Activated naive CD8-positive, alpha-beta T cell (primary cell): ENCODE data around the gene AJM1.

Source experiments
- H3K27ac Mint-ChIP-seq: one replicate; pipeline ENCODE4 v1.8.0; 2021; ENCODE audit warnings: mixed read lengths
- H3K27me3 Mint-ChIP-seq: one replicate; pipeline ENCODE4 v1.8.0; 2021; ENCODE audit warnings: mixed read lengths
- H3K36me3 Mint-ChIP-seq: one replicate; pipeline ENCODE4 v1.8.0; 2021; ENCODE audit warnings: mixed read lengths
- H3K4me1 Mint-ChIP-seq: one replicate; pipeline ENCODE4 v1.8.0; 2021; ENCODE audit warnings: low read depth, mixed read lengths
- H3K4me3 Mint-ChIP-seq: one replicate; pipeline ENCODE4 v1.8.0; 2021; ENCODE audit warnings: mild to moderate bottlenecking, mixed read lengths
- H3K9me3 Mint-ChIP-seq: one replicate; pipeline ENCODE4 v1.8.0; 2021; ENCODE audit warnings: low read depth, mixed read lengths

The AJM1 gene

DNA sequence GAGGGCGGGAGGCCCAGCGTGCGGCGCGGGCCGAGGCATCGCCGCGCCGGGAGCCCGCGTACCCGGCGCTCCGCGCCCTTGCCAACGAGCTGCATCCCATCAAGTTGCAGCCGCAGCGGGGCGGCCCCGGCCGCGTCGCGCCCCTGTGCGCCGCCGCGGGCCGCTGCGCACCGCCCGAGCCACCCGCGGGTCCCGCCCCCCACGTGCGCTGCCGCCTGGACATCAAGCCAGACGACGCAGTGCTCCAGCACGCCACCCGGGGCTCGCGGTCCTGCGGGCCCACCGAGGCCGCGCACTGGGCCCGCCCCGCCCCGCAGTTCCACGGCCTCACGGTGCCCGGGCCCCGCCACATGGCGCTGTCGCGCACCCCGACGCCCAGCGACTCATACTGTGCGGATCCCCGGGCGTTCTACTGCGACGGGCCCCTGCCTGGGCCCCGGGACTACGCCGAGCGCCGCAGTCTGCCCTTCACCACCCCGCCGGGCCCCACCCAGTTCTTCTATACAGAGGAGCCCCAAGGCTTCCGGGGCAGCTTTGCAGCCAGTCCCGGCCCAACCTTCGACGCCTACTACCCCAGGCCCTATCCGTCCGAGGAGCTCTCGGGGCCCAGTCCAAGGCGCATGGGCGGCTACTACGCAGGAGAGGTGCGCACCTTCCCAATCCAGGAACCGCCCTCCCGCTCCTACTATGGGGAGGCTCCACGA, 2.6 kb downstream of the AJM1 start:
- H3K4me3 Mint-ChIP-seq, result no peak overlapping the region
- H3K9me3 Mint-ChIP-seq, result no peaks in the 10 kb centered on the region
- H3K27ac Mint-ChIP-seq, result no peak overlapping the region
- H3K36me3 Mint-ChIP-seq, result peaks cover 3% of the 10 kb centered on the region
- peaks cover 14% of the 10 kb centered on the region for H3K4me1 Mint-ChIP-seq
- H3K27me3 Mint-ChIP-seq, result peaks cover 3% of the 10 kb centered on the region

DNA sequence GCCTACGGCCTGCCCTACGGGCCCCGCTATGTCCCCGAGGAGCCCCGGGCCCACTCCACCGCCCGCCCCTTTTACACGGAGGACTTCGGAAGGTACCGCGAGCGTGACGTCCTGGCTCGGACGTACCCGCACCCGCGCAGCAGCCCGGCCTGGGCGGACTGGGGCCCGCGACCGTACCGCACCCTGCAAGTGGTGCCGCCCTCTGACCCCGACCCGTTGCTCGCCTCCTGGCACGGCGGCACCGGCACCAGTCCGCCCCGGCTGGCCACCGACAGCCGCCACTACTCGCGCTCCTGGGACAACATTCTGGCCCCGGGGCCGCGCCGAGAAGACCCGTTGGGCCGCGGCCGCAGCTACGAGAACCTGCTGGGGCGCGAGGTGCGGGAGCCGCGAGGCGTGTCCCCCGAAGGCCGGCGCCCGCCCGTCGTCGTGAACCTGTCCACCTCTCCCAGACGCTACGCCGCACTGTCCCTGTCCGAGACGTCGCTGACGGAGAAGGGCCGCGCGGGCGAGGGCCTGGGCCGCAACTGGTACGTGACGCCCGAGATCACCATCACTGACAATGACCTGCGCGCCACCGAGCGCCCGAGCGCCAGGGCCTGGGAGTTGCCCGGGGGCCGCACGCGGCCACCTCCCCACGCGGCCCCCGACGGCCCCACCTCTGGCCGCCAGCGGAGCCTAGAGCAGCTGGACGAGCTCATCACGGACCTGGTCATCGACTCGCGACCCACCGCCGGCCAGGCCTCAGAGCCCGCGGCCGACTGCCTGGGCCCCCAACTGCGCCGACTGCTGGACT, 3.4 kb downstream of the AJM1 start:
- Mint-ChIP-seq H3K4me1 (peaks cover 13% of the 10 kb centered on the region), H3K9me3 (no peaks in the 10 kb centered on the region), H3K27ac (no peak overlapping the region), H3K36me3 (no peaks in the 10 kb centered on the region), H3K27me3 (peaks cover 3% of the 10 kb centered on the region), H3K4me3 (no peak overlapping the region)

DNA sequence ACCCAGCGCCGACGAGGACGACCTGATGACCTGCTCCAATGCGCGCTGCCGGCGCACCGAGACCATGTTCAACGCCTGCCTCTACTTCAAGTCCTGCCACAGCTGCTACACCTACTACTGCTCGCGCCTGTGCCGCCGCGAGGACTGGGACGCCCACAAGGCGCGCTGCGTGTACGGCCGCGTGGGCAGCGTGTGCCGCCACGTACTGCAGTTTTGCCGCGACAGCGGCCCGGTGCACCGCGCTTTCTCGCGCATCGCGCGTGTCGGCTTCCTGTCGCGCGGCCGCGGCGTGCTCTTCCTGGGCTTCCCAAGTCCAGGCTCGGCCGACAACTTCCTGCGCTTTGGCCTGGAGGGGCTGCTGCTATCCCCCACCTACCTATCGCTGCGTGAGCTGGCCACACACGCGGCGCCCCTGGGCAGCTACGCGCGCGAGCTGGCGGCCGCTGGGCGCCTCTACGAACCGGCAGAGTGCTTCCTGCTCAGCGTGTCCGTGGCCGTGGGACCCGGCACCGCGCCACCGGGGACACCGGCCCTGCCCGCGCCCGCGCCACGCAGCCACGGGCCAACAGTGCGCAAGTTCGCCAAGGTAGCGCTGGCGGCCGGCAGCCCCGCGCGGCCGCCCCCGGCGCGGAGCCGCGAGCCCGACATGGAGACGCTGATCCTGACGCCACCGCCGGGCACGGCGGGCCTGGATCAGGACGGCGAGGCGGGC, 4.3 kb downstream of the AJM1 start:
- Mint-ChIP-seq H3K36me3 (no peaks in the 10 kb centered on the region), H3K4me1 (peaks cover 13% of the 10 kb centered on the region), H3K27me3 (peaks cover 3% of the 10 kb centered on the region), H3K4me3 (peak overlapping the region; percentile 51), H3K9me3 (no peaks in the 10 kb centered on the region), H3K27ac (no peak overlapping the region)

DNA sequence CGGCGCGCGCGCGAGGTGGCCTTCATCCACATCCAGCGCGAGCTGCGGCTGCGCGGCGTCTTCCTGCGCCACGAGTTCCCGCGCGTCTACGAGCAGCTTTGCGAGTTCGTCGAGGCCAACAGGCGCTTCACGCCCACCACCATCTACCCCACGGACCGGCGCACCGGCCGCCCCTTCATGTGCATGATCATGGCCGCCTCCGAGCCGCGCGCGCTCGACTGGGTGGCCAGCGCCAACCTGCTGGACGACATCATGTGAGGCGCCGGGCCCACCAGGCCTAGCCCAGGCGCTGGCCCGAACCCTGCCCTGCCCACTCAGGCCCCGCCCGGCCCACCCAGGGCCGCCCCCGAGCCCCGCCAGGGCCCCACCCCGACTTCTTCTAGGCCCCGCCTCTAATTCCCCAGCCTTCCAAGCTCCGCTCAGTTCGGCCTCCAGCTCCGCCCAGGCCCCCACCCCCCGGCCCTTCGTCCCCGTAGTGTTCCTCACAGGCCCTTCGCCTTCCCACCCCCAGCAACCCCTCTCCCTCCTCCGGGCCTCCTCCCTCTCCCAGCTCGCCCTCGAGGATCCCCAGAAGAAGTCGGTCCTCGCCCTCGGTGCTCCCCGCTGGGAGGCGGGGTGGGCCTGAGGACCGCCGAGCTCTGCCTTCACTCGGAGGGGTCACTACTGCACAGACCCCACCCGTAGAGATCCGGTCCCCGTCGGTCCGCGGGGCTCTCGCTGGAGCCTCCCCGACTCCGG, 5.0 kb downstream of the AJM1 start:
- peaks cover 3% of the 10 kb centered on the region for H3K27me3 Mint-ChIP-seq
- H3K36me3 Mint-ChIP-seq, result no peaks in the 10 kb centered on the region
- no peak overlapping the region for H3K27ac Mint-ChIP-seq
- H3K9me3 Mint-ChIP-seq, result no peaks in the 10 kb centered on the region
- H3K4me1 Mint-ChIP-seq, result peaks cover 11% of the 10 kb centered on the region
- H3K4me3 Mint-ChIP-seq, result peak overlapping the region; percentile 77

DNA sequence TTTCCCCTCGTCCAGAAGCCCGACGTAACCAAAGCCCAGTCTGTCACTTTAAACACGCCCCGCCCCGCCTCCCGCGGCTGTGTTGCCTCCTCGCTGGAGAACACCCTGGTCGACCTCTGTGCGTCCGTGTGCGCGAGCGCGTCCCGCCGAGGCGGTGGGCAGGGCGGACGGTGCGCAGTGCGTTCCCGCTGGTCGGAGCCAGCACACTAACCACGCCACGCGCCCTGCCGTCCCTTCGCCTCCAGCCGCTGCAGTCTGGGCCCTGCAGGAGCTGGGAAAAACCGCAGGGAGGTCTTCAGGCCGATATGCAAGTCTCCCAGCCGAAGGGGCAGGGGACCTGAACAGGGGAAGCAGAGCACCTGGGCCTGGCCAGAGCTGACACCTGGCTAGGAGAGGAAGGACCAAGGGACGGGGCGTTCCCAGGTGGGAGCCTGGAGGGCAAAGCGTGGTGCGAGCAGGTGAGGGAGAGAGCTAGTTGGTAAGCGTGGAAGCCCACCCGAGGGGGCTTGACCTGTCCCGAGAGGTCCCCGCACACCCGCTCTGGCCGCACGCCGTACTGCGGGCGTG, 5.6 kb downstream of the AJM1 start:
- Mint-ChIP-seq H3K9me3 (no peaks in the 10 kb centered on the region), H3K4me1 (peaks cover 9% of the 10 kb centered on the region), H3K36me3 (no peaks in the 10 kb centered on the region), H3K27me3 (peaks cover 3% of the 10 kb centered on the region), H3K4me3 (peak overlapping the region; percentile 77), H3K27ac (no peak overlapping the region)

DNA sequence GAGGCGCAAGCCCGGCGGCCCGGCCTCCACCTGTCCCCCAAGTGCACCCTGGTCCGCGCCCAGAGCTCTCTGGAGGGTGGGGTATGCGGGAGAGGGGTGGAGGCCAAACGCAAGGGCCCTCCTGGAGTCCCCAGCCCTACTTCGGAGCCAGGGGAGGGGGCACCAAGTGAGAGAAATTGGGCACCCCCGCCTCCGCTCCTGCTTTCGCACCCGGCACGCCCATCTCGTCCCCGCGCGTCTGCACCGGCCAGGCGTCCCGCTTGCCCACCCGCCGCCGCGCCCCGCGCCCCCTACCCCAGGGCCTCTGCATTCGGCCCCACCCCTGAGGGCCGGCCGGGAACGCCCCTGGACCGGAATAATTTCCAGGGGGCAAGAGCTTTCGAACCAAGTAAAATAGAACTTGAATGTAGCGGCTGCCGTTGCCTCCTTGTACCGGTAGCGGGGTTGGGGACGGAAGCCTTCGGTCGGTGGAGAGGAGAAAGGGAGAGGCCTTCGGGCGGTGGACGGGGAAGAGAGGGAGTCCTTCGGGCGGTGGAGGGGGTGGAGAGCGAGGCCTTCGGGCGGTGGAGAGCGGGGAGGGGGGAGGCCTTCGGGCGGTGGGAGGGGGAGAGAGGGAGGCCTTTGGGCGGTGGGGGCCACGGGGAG, 6.2 kb downstream of the AJM1 start:
- H3K4me3 Mint-ChIP-seq, result peak overlapping the region; percentile 90
- H3K4me1 Mint-ChIP-seq, result peaks cover 7% of the 10 kb centered on the region
- no peak overlapping the region for H3K27ac Mint-ChIP-seq
- no peaks in the 10 kb centered on the region for H3K9me3 Mint-ChIP-seq
- H3K27me3 Mint-ChIP-seq, result peaks cover 3% of the 10 kb centered on the region
- H3K36me3 Mint-ChIP-seq, result no peaks in the 10 kb centered on the region

DNA sequence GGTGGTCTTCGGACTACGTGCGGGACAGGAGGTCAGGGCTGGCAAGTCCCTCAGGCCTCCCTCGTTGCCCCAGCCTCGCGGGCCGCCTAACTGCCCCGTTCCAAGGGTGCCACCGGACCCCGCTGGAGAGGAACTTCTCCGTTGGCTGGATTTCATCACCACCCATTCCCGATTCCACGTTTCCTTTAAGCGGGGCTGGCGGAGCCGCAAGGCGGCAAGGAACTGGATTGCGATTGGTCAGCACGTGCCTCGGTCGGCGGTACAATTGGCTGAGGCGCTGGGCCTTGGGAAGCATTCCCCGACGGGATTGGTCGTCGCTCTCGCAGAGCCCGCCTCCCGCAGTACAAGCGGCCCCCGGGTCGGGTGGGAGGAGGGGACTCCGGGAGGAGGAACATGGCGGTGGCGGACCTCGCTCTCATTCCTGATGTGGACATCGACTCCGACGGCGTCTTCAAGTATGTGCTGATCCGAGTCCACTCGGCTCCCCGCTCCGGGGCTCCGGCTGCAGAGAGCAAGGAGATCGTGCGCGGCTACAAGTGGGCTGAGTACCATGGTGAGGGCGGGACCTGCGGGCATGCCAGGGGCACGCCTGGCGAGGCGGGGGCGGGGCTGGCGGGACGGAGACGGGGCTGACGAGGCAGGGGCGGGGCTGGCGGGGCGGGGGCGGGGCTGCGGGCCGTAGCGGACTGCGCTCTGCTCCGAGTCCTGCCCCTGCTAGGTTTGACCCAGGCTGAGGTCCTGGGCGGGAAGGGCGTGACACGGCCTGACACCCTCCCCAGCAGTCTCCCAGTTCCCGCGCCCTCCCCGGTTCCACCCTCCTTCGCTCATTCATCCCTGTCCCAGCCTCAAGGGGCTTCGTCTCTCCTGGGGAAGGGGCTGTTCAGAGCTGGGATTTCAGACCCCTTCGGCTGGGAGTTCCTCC, 7.0 kb downstream of the AJM1 start, which contains the start of gene PHPT1:
PHPT1 (plus strand) TSS at position 372 of the 922 bp plus-strand sequence; CDS start at position 394, 22 bp downstream.
- H3K27ac Mint-ChIP-seq, result peak within 1 kb of the TSS; percentile 86
- H3K36me3 Mint-ChIP-seq, result no peaks in the 10 kb centered on the region
- H3K27me3 Mint-ChIP-seq, result peaks cover 3% of the 10 kb centered on the region
- H3K4me1 Mint-ChIP-seq, result peaks cover 5% of the 10 kb centered on the region
- no peaks in the 10 kb centered on the region for H3K9me3 Mint-ChIP-seq
- H3K4me3 Mint-ChIP-seq, result peak within 1 kb of the TSS; percentile 90

DNA sequence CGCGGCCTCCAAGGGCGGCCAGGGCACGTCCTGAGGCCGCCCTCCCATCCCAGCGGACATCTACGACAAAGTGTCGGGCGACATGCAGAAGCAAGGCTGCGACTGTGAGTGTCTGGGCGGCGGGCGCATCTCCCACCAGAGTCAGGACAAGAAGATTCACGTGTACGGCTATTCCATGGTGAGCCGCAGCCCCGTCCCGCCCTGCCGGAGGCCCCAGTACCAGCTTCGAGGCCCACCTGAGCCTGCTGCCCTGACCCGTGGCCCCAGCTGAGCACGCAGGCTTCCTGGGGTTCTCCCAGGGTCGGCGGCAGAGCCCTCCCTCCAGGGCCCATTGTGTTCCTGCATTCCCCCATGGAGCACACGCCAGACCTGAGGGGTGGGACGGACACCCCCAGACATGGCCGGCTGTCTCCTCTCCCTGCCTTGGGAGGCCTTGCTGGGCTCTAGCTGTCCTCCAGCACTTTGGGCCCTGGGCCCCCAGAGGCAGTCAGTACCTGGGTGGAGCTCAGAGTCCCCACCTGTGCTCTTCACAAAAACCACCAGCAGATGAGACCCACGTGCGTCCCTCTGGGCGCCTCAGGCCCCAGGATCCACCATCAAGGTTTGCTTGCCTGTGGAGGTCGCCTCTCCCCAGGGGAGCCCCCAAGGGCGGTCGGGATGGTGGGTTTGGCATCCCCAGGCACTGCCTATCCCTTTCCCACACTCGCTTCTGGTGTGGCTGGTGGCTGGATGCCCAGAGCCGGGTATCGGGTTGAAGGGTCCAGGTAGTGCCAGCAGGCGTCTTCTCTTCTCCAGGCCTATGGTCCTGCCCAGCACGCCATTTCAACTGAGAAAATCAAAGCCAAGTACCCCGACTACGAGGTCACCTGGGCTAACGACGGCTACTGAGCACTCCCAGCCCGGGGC, 7.9 kb downstream of the AJM1 start:
- peaks cover 4% of the 10 kb centered on the region for H3K4me1 Mint-ChIP-seq
- peak overlapping the region; percentile 87 for H3K4me3 Mint-ChIP-seq
- peaks cover 3% of the 10 kb centered on the region for H3K27me3 Mint-ChIP-seq
- peak overlapping the region; percentile 66 for H3K27ac Mint-ChIP-seq
- no peaks in the 10 kb centered on the region for H3K36me3 Mint-ChIP-seq
- no peaks in the 10 kb centered on the region for H3K9me3 Mint-ChIP-seq

DNA sequence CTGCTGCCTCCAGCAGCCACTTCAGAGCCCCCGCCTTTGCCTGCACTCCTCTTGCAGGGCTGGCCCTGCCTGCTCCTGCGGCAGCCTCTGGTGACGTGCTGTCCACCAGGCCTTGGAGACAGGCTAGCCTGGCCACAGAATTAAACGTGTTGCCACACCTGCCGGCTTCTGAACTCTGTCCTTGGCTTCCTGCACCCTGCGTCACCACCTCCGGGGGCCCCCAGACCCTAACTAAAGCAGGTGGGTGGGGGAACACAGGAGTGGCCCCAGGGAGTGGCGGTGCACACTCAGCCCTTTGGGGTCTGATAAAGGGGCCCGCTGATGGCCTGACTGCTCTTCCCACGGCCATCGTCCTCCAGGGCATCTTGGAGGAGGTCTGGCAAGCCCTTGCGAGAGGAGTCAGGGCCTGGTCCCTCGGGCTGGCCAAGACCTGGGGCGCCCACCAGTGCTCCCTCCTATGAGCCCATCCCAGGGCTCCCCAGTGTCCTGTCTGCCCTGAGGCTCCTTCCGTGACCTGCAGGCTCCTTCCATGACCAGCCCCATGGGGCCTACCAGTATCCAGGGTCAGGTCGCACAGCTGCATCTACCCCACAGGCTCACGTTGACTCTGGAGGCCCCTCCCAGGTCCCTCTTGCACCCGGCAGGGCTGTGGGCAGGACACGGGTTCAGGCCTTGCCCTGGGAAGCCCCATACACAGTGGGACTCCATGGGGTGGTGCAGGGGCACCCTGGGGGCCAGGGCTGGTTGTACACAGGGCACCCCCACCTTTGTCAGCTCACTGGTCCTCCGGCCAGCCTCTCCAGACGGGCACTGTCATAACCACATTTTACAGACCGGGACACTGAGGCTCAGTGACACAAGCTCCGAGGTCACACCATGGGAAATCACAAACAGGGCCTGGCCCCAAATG, 8.8 kb downstream of the AJM1 start:
- no peaks in the 10 kb centered on the region for H3K36me3 Mint-ChIP-seq
- peaks cover 4% of the 10 kb centered on the region for H3K4me1 Mint-ChIP-seq
- H3K4me3 Mint-ChIP-seq, result peak overlapping the region; percentile 27
- no peaks in the 10 kb centered on the region for H3K9me3 Mint-ChIP-seq
- no peak overlapping the region for H3K27ac Mint-ChIP-seq
- H3K27me3 Mint-ChIP-seq, result peaks cover 3% of the 10 kb centered on the region

DNA sequence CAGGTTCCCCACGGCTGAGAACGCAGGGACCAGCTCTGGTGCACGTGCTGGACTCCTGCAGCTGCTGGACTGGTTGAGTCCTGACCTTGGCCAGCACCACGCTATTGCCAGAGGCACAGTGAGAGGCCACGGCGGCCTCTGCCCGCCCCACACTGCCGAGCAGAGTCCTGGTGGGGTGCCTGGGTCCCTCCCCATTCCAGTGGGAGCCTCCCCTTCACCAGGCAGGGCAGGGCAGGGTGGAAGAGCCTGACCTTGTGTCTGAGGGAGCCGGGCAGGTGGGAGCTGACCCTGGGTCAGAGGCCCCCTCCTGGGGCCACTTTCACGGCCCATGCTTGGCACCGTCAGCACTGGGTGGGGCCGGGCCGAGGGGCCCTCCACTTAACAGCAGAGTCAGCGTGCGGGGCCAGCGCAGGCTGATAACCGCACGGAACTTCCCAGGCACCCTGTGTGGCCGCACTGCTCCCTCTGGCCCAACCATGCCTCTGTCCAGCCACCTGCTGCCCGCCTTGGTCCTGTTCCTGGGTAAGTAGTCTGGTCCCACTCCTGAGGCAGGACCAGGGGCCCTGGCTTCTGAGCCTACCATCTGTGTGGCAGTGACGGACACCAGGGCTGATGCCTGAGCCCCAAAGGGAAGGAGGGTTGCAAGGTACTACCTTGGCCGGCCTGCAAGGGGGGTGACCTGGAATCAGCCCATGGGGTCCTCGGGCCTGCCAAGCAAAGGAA, 9.8 kb downstream of the AJM1 start, which contains the start of gene MAMDC4:
MAMDC4 (plus strand) TSS at position 406 of the 723 bp plus-strand sequence; CDS start at position 477, 71 bp downstream.
- peaks cover 2% of the 10 kb centered on the region for H3K4me1 Mint-ChIP-seq
- no peak within 1 kb of the TSS for H3K27ac Mint-ChIP-seq
- peaks cover 1% of the 10 kb centered on the region for H3K27me3 Mint-ChIP-seq
- no peaks in the 10 kb centered on the region for H3K9me3 Mint-ChIP-seq
- no peaks in the 10 kb centered on the region for H3K36me3 Mint-ChIP-seq
- H3K4me3 Mint-ChIP-seq, result no peak within 1 kb of the TSS
